ENCODE results near the gene AAK1. TPM values are rescaled to one million over a fixed set of nuclear protein-coding genes. Genes with fewer than 3 reads are reported as not detected.

Gene AAK1
- total and polyA plus RNA-seq, 7 donors = 7.8 to 95.2 (median 52.5) TPM

- no peak for TF ChIP-seq CTCF (IDR thresholded peaks at IDR 0.05)
- H3K4me1 ChIP-seq = peaks cover 50% of the 10 kb centered on the region
- 90 to 100% (median 93%) methylated on average over 2 of the region's 2 CpGs for WGBS, 3 donors
- no peaks in the 10 kb centered on the region for H3K27me3 ChIP-seq (ENCODE audit: insufficient read depth in 3 of 3, low read length in 2 of 3)
- H3K36me3 ChIP-seq (ENCODE audit: insufficient read depth in 1 of 2, low read depth in 1 of 2) = no peaks in the 10 kb centered on the region
- no peak overlapping the region for H3K4me3 ChIP-seq
- H3K27ac ChIP-seq = no peak overlapping the region
- DNase-seq (no peak), ATAC-seq (no peak)
- H3K9me3 ChIP-seq = no peaks in the 10 kb centered on the region
- intact Hi-C loops (cut with DNase I) = loop anchor here in 1 of 2 donors (5.0 kb wide), 1 partner anchor 79 kb away; the partner anchor contains the start of gene AAK1
Observed at GRCh38 chr2:69563021-69563420, 80.5 kb downstream of the AAK1 start.

- Histone ChIP-seq H3K27ac (no peak overlapping the region), H3K4me1 (peaks cover 37% of the 10 kb centered on the region)
Observed at GRCh38 chr2:69561101-69561500, 82.4 kb downstream of the AAK1 start.

GRCh38 chr2:69560147-69560482 lies 83.4 kb downstream of the AAK1 start:
- peak in 3 of 4 donors; percentile 21 to 29 (median 24) for ATAC-seq

More at GRCh38 chr2:69561101-69561500, 82.4 kb downstream of the AAK1 start:
- ATAC-seq = no peak
- intact Hi-C loops (cut with DNase I) = loop anchor here in 1 of 2 donors (1.0 to 5.0 kb wide), 2 partner anchors 81 to 152 kb away; partner anchors contain the start of gene AAK1
- TF ChIP-seq CTCF (IDR thresholded peaks at IDR 0.05) = no peak
- Histone ChIP-seq H3K27me3 (ENCODE audit: insufficient read depth in 3 of 3, low read length in 2 of 3) (no peaks in the 10 kb centered on the region), H3K36me3 (ENCODE audit: insufficient read depth in 1 of 2, low read depth in 1 of 2) (no peaks in the 10 kb centered on the region), H3K9me3 (no peaks in the 10 kb centered on the region), H3K4me3 (no peak overlapping the region)
- WGBS, 3 donors = 75 to 88% (median 87%) methylated on average over 3 of the region's 3 CpGs
- DNase-seq = no peak

GRCh38 chr2:69559442-69560146 lies 83.9 kb downstream of the AAK1 start:
- Histone ChIP-seq H3K27me3 (ENCODE audit: insufficient read depth in 3 of 3, low read length in 2 of 3) (no peaks in the 10 kb centered on the region), H3K4me3 (peak overlapping the region; percentile 4), H3K36me3 (ENCODE audit: insufficient read depth in 1 of 2, low read depth in 1 of 2) (peaks cover 0 to 10% of the 10 kb centered on the region in 2 donors), H3K27ac (peak overlapping the region; percentile 19), H3K9me3 (no peaks in the 10 kb centered on the region), H3K4me1 (peaks cover 43% of the 10 kb centered on the region)
- DNase-seq = no peak
- intact Hi-C loops (cut with DNase I) = loop anchor here (5.0 to 10.0 kb wide), 3 partner anchors 83 to 255 kb away; partner anchors contain the start of gene AAK1 (in 1 of the 2)
- 52 to 76% (median 56%) methylated on average over 3 of the region's 3 CpGs for WGBS, 3 donors
- peak; percentile 76 for TF ChIP-seq CTCF (IDR thresholded peaks at IDR 0.05)
- ATAC-seq = peak; percentile 90 to 95 (median 93)

More at GRCh38 chr2:69560147-69560482, 83.4 kb downstream of the AAK1 start:
- WGBS, 3 donors = 79 to 92% (median 86%) methylated on average over 4 of the region's 4 CpGs
- H3K9me3 ChIP-seq = no peaks in the 10 kb centered on the region
- H3K4me1 ChIP-seq = peaks cover 41% of the 10 kb centered on the region
- peak overlapping the region; percentile 19 for H3K27ac ChIP-seq
- H3K36me3 ChIP-seq (ENCODE audit: insufficient read depth in 1 of 2, low read depth in 1 of 2) = peaks cover 0 to 4% of the 10 kb centered on the region in 2 donors
- H3K27me3 ChIP-seq (ENCODE audit: insufficient read depth in 3 of 3, low read length in 2 of 3) = no peaks in the 10 kb centered on the region
- intact Hi-C loops (cut with DNase I) = loop anchor here in 1 of 2 donors (5.0 kb wide), 1 partner anchor 82 kb away; the partner anchor contains the start of gene AAK1
- H3K4me3 ChIP-seq = peak overlapping the region; percentile 4
- no peak for DNase-seq
- TF ChIP-seq CTCF (IDR thresholded peaks at IDR 0.05) = no peak

All from psoas muscle (tissue), 8 donors.